Measurements from ENCODE around the gene HBP1.

The HBP1 gene

DNA sequence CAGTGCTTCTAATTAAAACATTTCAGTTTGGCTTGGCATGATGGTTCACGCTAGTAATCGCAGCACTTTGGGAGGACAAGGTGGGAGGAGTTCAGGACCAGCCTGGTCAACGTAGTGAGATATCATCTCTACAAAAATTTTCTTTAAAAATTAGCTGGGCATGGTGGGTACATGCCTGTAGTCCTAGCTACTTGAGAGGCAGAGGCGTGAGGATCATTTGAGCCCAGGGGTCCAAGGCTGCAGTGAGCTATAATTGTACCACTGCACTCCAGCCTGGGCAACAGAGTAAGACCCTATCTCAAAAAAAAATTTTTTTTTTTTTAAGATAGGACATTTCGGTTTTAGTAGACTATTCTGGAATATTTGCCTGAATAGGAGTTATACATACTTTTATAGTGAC is 12.4 kb downstream of the HBP1 start:
- TF ChIP-seq, protein P1, sequence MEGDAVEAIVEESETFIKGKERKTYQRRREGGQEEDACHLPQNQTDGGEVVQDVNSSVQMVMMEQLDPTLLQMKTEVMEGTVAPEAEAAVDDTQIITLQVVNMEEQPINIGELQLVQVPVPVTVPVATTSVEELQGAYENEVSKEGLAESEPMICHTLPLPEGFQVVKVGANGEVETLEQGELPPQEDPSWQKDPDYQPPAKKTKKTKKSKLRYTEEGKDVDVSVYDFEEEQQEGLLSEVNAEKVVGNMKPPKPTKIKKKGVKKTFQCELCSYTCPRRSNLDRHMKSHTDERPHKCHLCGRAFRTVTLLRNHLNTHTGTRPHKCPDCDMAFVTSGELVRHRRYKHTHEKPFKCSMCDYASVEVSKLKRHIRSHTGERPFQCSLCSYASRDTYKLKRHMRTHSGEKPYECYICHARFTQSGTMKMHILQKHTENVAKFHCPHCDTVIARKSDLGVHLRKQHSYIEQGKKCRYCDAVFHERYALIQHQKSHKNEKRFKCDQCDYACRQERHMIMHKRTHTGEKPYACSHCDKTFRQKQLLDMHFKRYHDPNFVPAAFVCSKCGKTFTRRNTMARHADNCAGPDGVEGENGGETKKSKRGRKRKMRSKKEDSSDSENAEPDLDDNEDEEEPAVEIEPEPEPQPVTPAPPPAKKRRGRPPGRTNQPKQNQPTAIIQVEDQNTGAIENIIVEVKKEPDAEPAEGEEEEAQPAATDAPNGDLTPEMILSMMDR (conservative IDR thresholded peaks at IDR 0.05; ENCODE audit: low read length) = no peak
- no peak for DNase-seq (ENCODE audit: low read depth)
- no peak overlapping the region for H3K4me3 ChIP-seq (ENCODE audit: low read length)

DNA sequence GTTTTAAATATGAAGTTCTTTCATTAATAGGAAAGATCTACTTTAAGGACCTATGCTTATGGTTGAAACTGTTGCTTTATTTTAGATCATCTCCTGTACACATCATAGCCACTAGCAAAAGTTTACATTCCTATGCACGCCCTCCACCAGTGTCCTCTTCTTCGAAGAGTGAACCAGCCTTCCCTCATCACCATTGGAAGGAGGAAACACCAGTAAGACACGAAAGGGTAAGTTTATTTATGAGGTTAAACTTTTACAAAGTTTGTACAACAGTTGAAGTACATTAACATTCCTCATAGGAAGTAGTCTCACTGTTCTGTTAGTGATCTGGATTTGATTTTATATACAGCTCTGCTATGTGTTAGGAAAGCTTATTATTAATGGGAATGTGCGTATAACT is 16.9 kb downstream of the HBP1 start:
- TF ChIP-seq, protein P1 (conservative IDR thresholded peaks at IDR 0.05; ENCODE audit: low read length) = no peak
- DNase-seq (ENCODE audit: low read depth) = no peak
- no peak overlapping the region for H3K4me3 ChIP-seq (ENCODE audit: low read length)

DNA sequence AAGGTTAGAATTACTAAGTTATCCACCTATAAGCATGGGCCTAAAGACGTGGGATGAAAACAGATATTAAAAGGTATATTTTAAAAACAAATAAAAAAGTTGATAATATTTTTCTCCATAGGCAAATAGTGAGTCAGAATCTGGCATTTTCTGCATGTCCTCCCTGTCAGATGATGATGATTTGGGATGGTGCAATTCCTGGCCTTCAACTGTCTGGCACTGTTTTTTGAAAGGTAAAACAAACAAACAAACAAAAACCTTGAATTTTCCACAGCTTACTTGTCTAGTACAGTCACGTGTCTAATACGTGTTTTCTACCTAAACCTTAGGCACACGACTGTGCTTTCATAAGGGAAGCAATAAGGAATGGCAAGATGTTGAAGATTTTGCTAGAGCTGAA is 17.4 kb downstream of the HBP1 start:
- no peak overlapping the region for H3K4me3 ChIP-seq (ENCODE audit: low read length)
- no peak for DNase-seq (ENCODE audit: low read depth)
- TF ChIP-seq, protein P1 (conservative IDR thresholded peaks at IDR 0.05; ENCODE audit: low read length) = no peak

DNA sequence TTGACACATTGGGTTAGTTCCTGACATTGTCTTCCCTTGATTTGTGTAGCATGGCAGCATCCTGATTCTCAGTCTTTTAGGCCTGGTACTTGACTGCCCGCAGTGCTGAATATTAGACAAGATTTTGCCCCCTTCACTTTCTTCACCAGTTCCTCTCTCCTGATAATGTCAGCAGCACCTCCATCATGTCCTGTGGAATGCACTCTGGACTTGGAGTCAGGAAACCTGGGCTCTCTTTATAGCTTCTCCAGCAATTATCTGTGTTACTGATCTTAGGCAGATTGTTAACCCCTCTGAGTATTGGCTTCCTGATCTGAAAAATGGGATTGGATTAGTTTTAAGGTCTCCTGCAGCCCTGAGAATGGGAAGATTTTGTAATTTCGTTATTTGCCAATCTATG is 19.0 kb downstream of the HBP1 start:
- no peak for DNase-seq (ENCODE audit: low read depth)
- H3K4me3 ChIP-seq (ENCODE audit: low read length) = no peak overlapping the region
- TF ChIP-seq, protein P1 (conservative IDR thresholded peaks at IDR 0.05; ENCODE audit: low read length) = no peak

DNA sequence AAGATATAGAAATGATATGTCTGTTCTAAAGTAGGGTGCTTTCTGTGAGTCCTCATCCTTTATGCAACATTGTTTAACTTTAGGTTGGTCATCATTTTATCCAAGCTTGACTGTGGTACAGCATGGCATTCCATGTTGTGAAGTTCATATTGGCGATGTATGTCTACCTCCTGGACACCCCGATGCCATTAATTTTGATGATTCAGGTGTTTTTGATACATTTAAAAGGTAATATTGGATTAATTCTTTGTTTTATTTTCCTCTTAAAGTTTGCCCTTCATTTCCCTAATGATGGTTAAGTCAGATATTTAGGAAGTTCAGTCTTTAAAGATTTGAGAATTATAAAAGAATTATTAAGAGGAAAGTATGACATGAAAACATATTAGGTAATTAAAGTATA is 21.3 kb downstream of the HBP1 start:
- H3K4me3 ChIP-seq (ENCODE audit: low read length) = no peak overlapping the region
- TF ChIP-seq, protein P1 (conservative IDR thresholded peaks at IDR 0.05; ENCODE audit: low read length) = no peak
- DNase-seq (ENCODE audit: low read depth) = no peak

DNA sequence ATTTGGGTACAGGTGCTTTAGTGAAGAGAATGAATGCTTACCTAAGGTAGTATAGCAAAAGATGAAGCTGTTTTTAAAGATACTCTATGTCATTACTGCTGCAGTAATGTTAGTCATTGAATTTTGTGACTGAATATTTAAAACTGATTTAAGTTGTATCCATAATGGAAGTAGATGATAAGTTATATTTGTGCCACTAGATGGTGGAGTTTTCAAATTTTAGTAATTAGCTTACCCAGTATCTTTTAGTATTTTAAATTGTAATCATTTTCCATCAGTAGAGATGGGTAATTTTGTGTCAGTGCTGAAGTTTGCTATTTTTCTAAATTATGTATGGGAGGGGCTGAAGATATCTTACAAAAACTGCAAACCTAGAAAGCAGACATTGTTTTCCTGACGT is 25.2 kb downstream of the HBP1 start:
- DNase-seq (ENCODE audit: low read depth) = no peak
- no peak overlapping the region for H3K4me3 ChIP-seq (ENCODE audit: low read length)
- TF ChIP-seq, protein P1 (conservative IDR thresholded peaks at IDR 0.05; ENCODE audit: low read length) = no peak; the same call in 1 of the 2 replicates

DNA sequence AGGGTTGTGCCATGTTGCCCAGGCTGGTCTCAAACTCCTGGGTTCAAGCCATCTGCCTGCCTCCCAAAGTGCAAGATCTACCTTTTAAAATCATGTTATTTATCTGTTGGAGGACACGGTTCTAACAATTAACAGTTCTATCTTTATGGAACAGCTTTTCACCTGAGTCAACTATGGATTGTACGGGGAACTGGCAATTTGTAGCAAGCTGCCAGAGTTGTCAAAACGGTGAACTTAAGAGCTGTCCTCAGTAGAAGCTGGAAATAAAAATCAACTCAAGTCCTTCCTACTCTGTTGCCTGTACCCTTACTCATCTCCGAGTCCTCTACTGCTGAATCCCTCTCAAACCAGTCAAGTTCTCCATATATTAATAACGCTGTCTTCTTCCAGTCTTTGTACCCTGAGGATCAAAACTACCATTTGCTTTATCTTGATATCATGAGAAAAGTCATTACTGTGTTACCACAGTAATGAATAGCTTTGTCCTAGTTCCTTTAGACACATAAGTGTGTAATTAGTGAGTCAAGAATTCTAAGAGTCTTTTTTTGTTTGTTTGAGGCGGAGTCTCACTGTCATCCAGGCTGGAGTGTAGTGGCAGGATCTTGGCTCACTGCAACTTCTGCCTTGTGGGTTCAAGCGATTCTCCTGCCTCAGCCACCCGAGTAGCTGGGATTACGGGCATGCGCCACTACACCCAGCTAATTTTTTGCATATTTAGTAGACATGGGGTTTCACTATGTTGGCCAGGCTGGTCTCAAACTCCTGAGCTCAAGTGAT is 28.2 kb downstream of the HBP1 start:
- no peak for DNase-seq (ENCODE audit: low read depth)
- TF ChIP-seq, protein P1 (conservative IDR thresholded peaks at IDR 0.05; ENCODE audit: low read length) = no peak
- H3K4me3 ChIP-seq (ENCODE audit: low read length) = no peak overlapping the region
